GM12878 (cell line): Measurements from ENCODE around the gene CCM2. TPM values are rescaled to one million over a fixed set of nuclear protein-coding genes. Genes with fewer than 3 reads are reported as not detected.

Experiments used
- ATAC-seq: fragments of 200-7000 bp; cut with Tn5 transposase; 3 replicates; pipeline ENCODE4 v1.9.1; 2020; ENCODE audit warnings: mild to moderate bottlenecking, moderate library complexity
- BruUV-seq: library from RNA; stranded (reverse); fragments of 400-500 nt; replicated peaks from 2 replicates; lab custom pipeline; 2021; lab: Mats Ljungman, UMichigan
- CTCF ChIA-PET: fragments of 300-600 bp; sonication (Branson Sonifier 250); formaldehyde crosslinking; extraction: SDS; loops from one replicate; lab custom pipeline; 2021; ENCODE audit warnings: inconsistent platforms; lab: Yijun Ruan, JAX
- POLR2A ChIA-PET: fragments of 350-600 bp; formaldehyde crosslinking; extraction: SDS; loops from one replicate; lab custom pipeline; 2021; ENCODE audit warnings: inconsistent platforms; lab: Charles Lee
- RAD21 ChIA-PET: fragments of 300-600 bp; sonication (Branson Sonifier 250); formaldehyde crosslinking; loops from one replicate; lab custom pipeline; 2023; ENCODE audit warnings: antibody characterized with exemption; ENCODE audit not compliant: unreplicated experiment; lab: Charles Lee
- SMC1A ChIA-PET: fragments of 300-600 bp; sonication (Branson Sonifier 250); formaldehyde crosslinking; loops from one replicate; lab custom pipeline; 2023; ENCODE audit not compliant: unreplicated experiment, uncharacterized antibody; lab: Charles Lee
- DNase-seq: peaks from one replicate; pipeline ENCODE4 v3.0.0-alpha.2; 2011; ENCODE audit warnings: low read depth, low spot score
- FAIRE-seq: peaks from 3 replicates; lab custom pipeline; 2011; peaks lifted over from hg19 to GRCh38; lab: Jason Lieb, UNC
- H2AFZ ChIP-seq: 2 replicates; pipeline ENCODE4 v1.6.0; 2011; ENCODE audit warnings: low read depth, low read length, control low read depth; ENCODE audit not compliant: control insufficient read depth
- H3K27ac ChIP-seq: 2 replicates; pipeline ENCODE4 v1.5.1; 2011; ENCODE audit warnings: control low read depth; ENCODE audit not compliant: control insufficient read depth, insufficient read depth
- H3K27me3 ChIP-seq, 2 experiments: replicated peaks in 1 of 2; 2 replicates each; pipeline versions ENCODE4 v1.6.0 to v1.6.1; 2011; ENCODE audit warnings: low read length in 1 of 2; ENCODE audit not compliant: control insufficient read depth in 2 of 2, insufficient read depth in 2 of 2
- H3K36me3 ChIP-seq, 2 experiments: 2 replicates each; pipeline ENCODE4 v1.5.1; 2011; ENCODE audit warnings: low read length in 1 of 2; ENCODE audit not compliant: control insufficient read depth in 2 of 2, insufficient read depth in 2 of 2
- H3K4me1 ChIP-seq: 2 replicates; pipeline ENCODE4 v1.6.1; 2011; ENCODE audit warnings: mild to moderate bottlenecking, low read length, moderate library complexity, mixed read lengths; ENCODE audit not compliant: control insufficient read depth, insufficient read depth
- H3K4me2 ChIP-seq: 2 replicates; pipeline ENCODE4 v1.6.0; 2011; ENCODE audit warnings: control low read depth; ENCODE audit not compliant: control insufficient read depth, insufficient read depth
- H3K4me3 ChIP-seq: fragments of 200-600 bp; sonication (generic); 2 replicates; pipeline ENCODE4 v1.5.1; 2016
- H3K79me2 ChIP-seq: 2 replicates; pipeline ENCODE4 v1.6.0; 2011; ENCODE audit warnings: low read length; ENCODE audit not compliant: control insufficient read depth, insufficient read depth
- H3K9ac ChIP-seq: 2 replicates; pipeline ENCODE4 v1.8.0; 2011; ENCODE audit warnings: low read length, control low read depth, mixed read lengths; ENCODE audit not compliant: control insufficient read depth, insufficient read depth
- H3K9me3 ChIP-seq: replicated peaks from 3 replicates; pipeline ENCODE4 v1.5.1; 2011; ENCODE audit warnings: mild to moderate bottlenecking, low read length; ENCODE audit not compliant: control insufficient read depth, insufficient read depth
- H4K20me1 ChIP-seq: 2 replicates; pipeline ENCODE4 v1.6.0; 2011; ENCODE audit not compliant: control insufficient read depth, insufficient read depth
- CREM ChIP-seq: IDR thresholded peaks from 2 replicates; pipeline ENCODE4 v1.6.1; 2014; ENCODE audit warnings: antibody characterized with exemption, low read depth
- E2F4 ChIP-seq: IDR thresholded peaks from 2 replicates; pipeline ENCODE4 v1.6.1; 2012; ENCODE audit warnings: low read depth, low read length, improper control_type of control experiment
- EGR1 ChIP-seq, 2 experiments: IDR thresholded peaks; 1 replicate in 1 of 2; 2 replicates in 1 of 2; pipeline ENCODE4 v1.6.1; 2011 to 2012; ENCODE audit warnings: low read depth in 2 of 2, low read length in 2 of 2, borderline replicate concordance in 1 of 2, mild to moderate bottlenecking in 1 of 2, moderate library complexity in 1 of 2
- ESRRA ChIP-seq: IDR thresholded peaks from 2 replicates; pipeline ENCODE4 v1.6.1; 2012; ENCODE audit warnings: mild to moderate bottlenecking, low read length, improper control_type of control experiment
- HSF1 ChIP-seq: fragments of 150-350 bp; IDR thresholded peaks from 2 replicates; pipeline ENCODE4 v1.6.1; 2014; ENCODE audit warnings: mild to moderate bottlenecking, low read depth, low read length
- IKZF1 ChIP-seq: fragments of 450-650 bp; conservative IDR thresholded peaks from 2 replicates; pipeline ENCODE4 v1.6.1; 2017; ENCODE audit warnings: antibody characterized with exemption, mild to moderate bottlenecking
- MLLT1 ChIP-seq: fragments of 450-650 bp; IDR thresholded peaks from 2 replicates; pipeline ENCODE4 v1.6.1; 2016; ENCODE audit warnings: mild to moderate bottlenecking
- NFIC ChIP-seq: IDR thresholded peaks from 2 replicates; pipeline ENCODE4 v1.6.1; 2012; ENCODE audit warnings: low read depth, mild to moderate bottlenecking, inconsistent platforms, low read length, moderate library complexity
- SIN3A ChIP-seq: IDR thresholded peaks from 2 replicates; pipeline ENCODE4 v1.6.1; 2012; ENCODE audit warnings: low read depth, low read length, improper control_type of control experiment
- SMAD1 ChIP-seq: fragments of 450-650 bp; IDR thresholded peaks from 2 replicates; pipeline ENCODE4 v1.6.1; 2018; ENCODE audit warnings: mild to moderate bottlenecking, low read depth; ENCODE audit not compliant: partially characterized antibody
- SMAD5 ChIP-seq: IDR thresholded peaks from 2 replicates; pipeline ENCODE4 v1.6.1; 2016; ENCODE audit warnings: antibody characterized with exemption, low read depth
- SMC3 ChIP-seq: IDR thresholded peaks from 2 replicates; pipeline ENCODE4 v1.6.1; 2011; ENCODE audit warnings: low read length, improper control_type of control experiment, borderline replicate concordance
- SPI1 ChIP-seq: IDR thresholded peaks from 2 replicates; pipeline ENCODE4 v1.6.1; 2011; ENCODE audit warnings: low read depth, mild to moderate bottlenecking, low read length, moderate library complexity, borderline replicate concordance; ENCODE audit not compliant: insufficient read depth
- SREBF2 ChIP-seq: IDR thresholded peaks from 2 replicates; pipeline ENCODE4 v1.6.1; 2012; ENCODE audit warnings: mild to moderate bottlenecking, low read length
- SUZ12 ChIP-seq: fragments of 200-600 bp; sonication (generic); IDR thresholded peaks from one replicate; pipeline ENCODE4 v1.6.1; 2018; ENCODE audit warnings: antibody characterized with exemption, mild to moderate bottlenecking; ENCODE audit not compliant: unreplicated experiment
- TCF7 ChIP-seq: IDR thresholded peaks from 2 replicates; pipeline ENCODE4 v1.6.1; 2014; ENCODE audit warnings: antibody characterized with exemption, borderline replicate concordance
- WGBS: methylation state at CpG from one replicate; pipeline ENCODE4 v1.1.6; 2016; ENCODE audit warnings: low lambda C conversion rate; ENCODE audit not compliant: insufficient replicate concordance, insufficient coverage; ENCODE audit errors: missing lambda C conversion rate; 5-methylcytosine and 5-hydroxymethylcytosine counted together
- in situ Hi-C: fragments of 300-500 bp; cut with MboI; formaldehyde crosslinking; loops from 9 replicates; pipeline ENCODE4 v1.14.3; 2018; ENCODE audit warnings: mixed read lengths
- intact Hi-C: fragments of 100-400 bp; cut with micrococcal nuclease; formaldehyde crosslinking; loops from one replicate; pipeline ENCODE4 v1.14.2; 2022; ENCODE audit not compliant: unreplicated experiment
- polyA plus RNA-seq, 11 experiments: library from polyadenylated mRNA; depleted of rRNA in 4 of 11; unstranded in 6 of 11; stranded (reverse) in 5 of 11; fragments of >200 nt; fragmentation: Nextera tagmentation in 4 of 11; fragmentation: Illumina TruSeq in 1 of 11; extraction: Ambion mirVana in 4 of 11; extraction: Trizol in 1 of 11; gene quantifications; 1 replicate in 1 of 11; 2 replicates in 10 of 11; pipeline versions ENCODE4 v1.2.1 to v1.2.3, GENCODE V29; 2011 to 2016; ENCODE audit warnings: inconsistent platforms in 2 of 11, missing spikeins in 2 of 11, low read depth in 1 of 11
- total RNA-seq, 4 experiments: library from RNA; depleted of rRNA in 3 of 4; stranded (reverse); fragments of >200 nt in 3 of 4; fragmentation: Illumina TruSeq in 1 of 4; extraction: Trizol in 1 of 4; gene quantifications; 2 replicates each; pipeline versions ENCODE4 v1.2.1 to v1.2.3, GENCODE V29; 2013 to 2021

Gene CCM2
- total and polyA plus RNA-seq, 10 of the 15 experiments (the other 5 are each of a cell fraction or from before 2014, with no cell fraction given) = 1.00 to 82.3 (median 48.7) TPM

- H3K9me3 ChIP-seq = no peaks in the 10 kb centered on the region
- FAIRE-seq (no peak), DNase-seq (no peak), ATAC-seq (no peak)
- peak overlapping the region; percentile 59; the same call in 1 of the 2 replicates for H3K4me2 ChIP-seq
- H3K79me2 ChIP-seq = peaks cover 81% of the 10 kb centered on the region
- ChIA-PET CTCF (interaction anchor here (4.4 kb wide), 1 partner anchor 59 kb away, joined by 20 read pairs; no protein-coding TSS in a partner anchor), RAD21 (interaction anchor here (0.9 to 7.8 kb wide), 4 partner anchors 18 to 58 kb away, joined by 3 to 66 read pairs (median 11); partner anchors contain the start of gene CCM2), POLR2A (interaction anchor here (0.6 to 2.3 kb wide), 4 partner anchors 11 to 90 kb away, joined by 3 to 21 read pairs (median 6); no protein-coding TSS in a partner anchor), SMC1A (interaction anchor here (0.6 to 3.1 kb wide), 8 partner anchors 11 to 78 kb away, joined by 3 to 16 read pairs (median 4); partner anchors contain the start of gene TBRG4)
- H3K27me3 ChIP-seq = no peaks in the 10 kb centered on the region
- no peak overlapping the region for H3K9ac ChIP-seq
- peaks cover 0 to 8% of the 10 kb centered on the region in 2 experiments; a peak in 2 of 4 replicates for H3K36me3 ChIP-seq
- BruUV-seq = no TSS peak
- no peak overlapping the region for H2AFZ ChIP-seq
- in situ Hi-C loops = no loop called here
- H3K27ac ChIP-seq = no peak overlapping the region; the same call in 1 of the 2 replicates
- peaks cover 35% of the 10 kb centered on the region for H3K4me1 ChIP-seq
- WGBS = 86% methylated on average over 4 of the region's 4 CpGs
- H4K20me1 ChIP-seq = peaks cover 4% of the 10 kb centered on the region; the same call in 1 of the 2 replicates
- no peak overlapping the region for H3K4me3 ChIP-seq
- TF ChIP-seq TCF7 = no peak
- no peak for TF ChIP-seq SMC3
- no peak for TF ChIP-seq SMAD1
- TF ChIP-seq E2F4 = no peak
- no peak for TF ChIP-seq EGR1 (IDR thresholded peaks at IDR 0.05; ENCODE audit: borderline replicate concordance in 1 of 2, low read depth in 2 of 2, low read length in 2 of 2)
- no peak for TF ChIP-seq SUZ12
- no peak for TF ChIP-seq CREM
- TF ChIP-seq ESRRA = no peak
- TF ChIP-seq MLLT1 = no peak
- TF ChIP-seq SIN3A = no peak
- no peak for TF ChIP-seq HSF1
- TF ChIP-seq IKZF1 = no peak
- TF ChIP-seq NFIC = no peak
- TF ChIP-seq SREBF2 = no peak
- no peak for TF ChIP-seq SMAD5
- no peak for TF ChIP-seq SPI1
- intact Hi-C loops = no loop called here
These were observed 32.4 kb downstream of the CCM2 start for GRCh38 chr7:45032421-45032820.
